HCT116 (cell line): Measurements from ENCODE around the gene RNASET2. TPM values are rescaled to one million over a fixed set of nuclear protein-coding genes. Genes with fewer than 3 reads are reported as not detected.

Experiments
- ATAC-seq: fragments of 200-7000 bp; cut with Tn5 transposase; 2 replicates; pipeline ENCODE4 v1.9.1; 2020; ENCODE audit warnings: mild to moderate bottlenecking, moderate library complexity
- BruUV-seq: library from RNA; stranded (reverse); fragments of 400-500 nt; replicated peaks from 2 replicates; lab custom pipeline; 2021; lab: Mats Ljungman, UMichigan
- CTCF ChIA-PET: fragments of 300-600 bp; sonication (Branson Sonifier 250); formaldehyde crosslinking; loops from one replicate; lab custom pipeline; 2021; ENCODE audit warnings: antibody characterized with exemption; lab: Charles Lee
- POLR2A ChIA-PET: fragments of 300-600, 350-600 bp; sonication (Branson Sonifier 250); formaldehyde crosslinking; loops from one replicate; lab custom pipeline; 2021; ENCODE audit warnings: antibody characterized with exemption; lab: Charles Lee
- RAD21 ChIA-PET, 2 experiments: fragments of 300-600 bp; sonication (Branson Sonifier 250); formaldehyde crosslinking; loops; one replicate each; lab custom pipeline; 2023; ENCODE audit warnings: low total read pairs in 2 of 2; ENCODE audit not compliant: uncharacterized antibody in 2 of 2, unreplicated experiment in 2 of 2, low non-redundant PET in 1 of 2; lab: Charles Lee
- DNase-seq: peaks from one replicate; pipeline ENCODE4 v3.0.0-alpha.2; 2010; ENCODE audit warnings: low read depth, low spot score
- H2AFZ ChIP-seq: fragments of 200-600 bp; shearing (Covaris generic), sonication (generic); 2 replicates; pipeline ENCODE4 v1.6.1; 2017; ENCODE audit warnings: low read depth, mixed run types, mixed read lengths, antibody characterized with exemption, low read length; ENCODE audit not compliant: poor library complexity, severe bottlenecking
- H3K27ac ChIP-seq: 2 replicates; pipeline ENCODE4 v1.5.1; 2012; ENCODE audit warnings: low read depth, low read length
- H3K27me3 ChIP-seq: fragments of 200-600 bp; sonication (generic); 2 replicates; pipeline ENCODE4 v1.6.1; 2016; ENCODE audit warnings: mixed run types, low read length, mixed read lengths; ENCODE audit not compliant: insufficient read depth
- H3K36me3 ChIP-seq, 2 experiments: fragments of 200-500 bp in 1 of 2; fragments of 200-600 bp in 1 of 2; sonication (Bioruptor generic) in 1 of 2; sonication (generic) in 1 of 2; 2 replicates each; pipeline versions ENCODE4 v1.5.1 to v1.6.1; 2014 to 2016; ENCODE audit warnings: low read length in 2 of 2, inconsistent platforms in 1 of 2, mixed read lengths in 1 of 2, mixed run types in 1 of 2; ENCODE audit not compliant: insufficient read depth in 2 of 2, control insufficient read depth in 1 of 2
- H3K4me1 ChIP-seq, 2 experiments: fragments of 200-600 bp in 1 of 2; sonication (generic) in 1 of 2; 2 replicates each; pipeline versions ENCODE4 v1.5.1 to v1.6.1; 2012 to 2017; ENCODE audit warnings: low read length in 2 of 2, inconsistent platforms in 1 of 2, mild to moderate bottlenecking in 1 of 2, mixed read lengths in 1 of 2, mixed run types in 1 of 2, moderate library complexity in 1 of 2; ENCODE audit not compliant: insufficient read depth in 2 of 2, control insufficient read depth in 1 of 2
- H3K4me2 ChIP-seq: fragments of 200-600 bp; sonication (generic); 2 replicates; pipeline ENCODE4 v1.6.1; 2017; ENCODE audit warnings: mixed run types, low read length, mixed read lengths
- H3K4me3 ChIP-seq, 2 experiments: fragments of 200-600 bp in 1 of 2; sonication (generic) in 1 of 2; replicated peaks in 1 of 2; 2 replicates each; pipeline ENCODE4 v1.5.1; 2011 to 2016; ENCODE audit warnings: low read length in 2 of 2, control low read depth in 1 of 2, low read depth in 1 of 2, mild to moderate bottlenecking in 1 of 2, mixed read lengths in 1 of 2, mixed run types in 1 of 2
- H3K79me2 ChIP-seq: fragments of 200-600 bp; sonication (generic); 2 replicates; pipeline ENCODE4 v1.6.1; 2017; ENCODE audit warnings: mild to moderate bottlenecking, mixed run types, low read length, moderate library complexity, mixed read lengths; ENCODE audit not compliant: insufficient read depth
- H3K9ac ChIP-seq: fragments of 200-600 bp; sonication (generic); 2 replicates; pipeline ENCODE4 v1.6.1; 2016; ENCODE audit warnings: low read length, mixed read lengths
- H3K9me2 ChIP-seq: fragments of 200-600 bp; sonication (generic), shearing (Covaris generic); 2 replicates; pipeline ENCODE4 v1.6.1; 2017; ENCODE audit warnings: mixed run types, mild to moderate bottlenecking, moderate library complexity; ENCODE audit not compliant: insufficient read depth
- H3K9me3 ChIP-seq, 2 experiments: fragments of 200-500 bp in 1 of 2; fragments of 200-600 bp in 1 of 2; sonication (Bioruptor generic) in 1 of 2; sonication (generic) in 1 of 2; 2 replicates each; pipeline ENCODE4 v1.6.1; 2014 to 2017; ENCODE audit warnings: low read length in 2 of 2, mixed read lengths in 2 of 2, inconsistent platforms in 1 of 2, low read depth in 1 of 2, mild to moderate bottlenecking in 1 of 2, mixed run types in 1 of 2, moderate library complexity in 1 of 2; ENCODE audit not compliant: control insufficient read depth in 1 of 2, insufficient read depth in 1 of 2
- H4K20me1 ChIP-seq: fragments of 200-600 bp; sonication (generic), shearing (Covaris generic); 2 replicates; pipeline ENCODE4 v1.6.1; 2017; ENCODE audit warnings: mixed run types, mild to moderate bottlenecking, moderate library complexity; ENCODE audit not compliant: insufficient read depth
- CEBPB ChIP-seq: IDR thresholded peaks from 2 replicates; pipeline ENCODE4 v1.6.1; 2012; ENCODE audit warnings: low read depth
- ELF1 ChIP-seq: IDR thresholded peaks from 2 replicates; pipeline ENCODE4 v1.6.1; 2012; ENCODE audit warnings: low read depth, borderline replicate concordance
- EZH2phosphoT487 ChIP-seq: fragments of 200-600 bp; IDR thresholded peaks from 2 replicates; pipeline ENCODE4 v1.6.1; 2018; ENCODE audit warnings: antibody characterized with exemption, borderline replicate concordance
- POLR2A ChIP-seq: IDR thresholded peaks from 2 replicates; pipeline ENCODE4 v1.7.0; 2011; ENCODE audit warnings: borderline replicate concordance; ENCODE audit not compliant: insufficient read depth, insufficient read length; ENCODE audit errors: extremely low read depth
- RAD21 ChIP-seq: IDR thresholded peaks from 2 replicates; pipeline ENCODE4 v1.6.1; 2012; ENCODE audit warnings: low read depth, mild to moderate bottlenecking
- SIN3A ChIP-seq: IDR thresholded peaks from 2 replicates; pipeline ENCODE4 v1.6.1; 2012; ENCODE audit warnings: low read depth
- SP1 ChIP-seq: IDR thresholded peaks from 2 replicates; pipeline ENCODE4 v1.6.1; 2012; ENCODE audit warnings: low read depth
- TCF7L2 ChIP-seq: IDR thresholded peaks from 2 replicates; pipeline ENCODE4 v1.7.0; 2011; ENCODE audit warnings: borderline replicate concordance, inconsistent platforms; ENCODE audit not compliant: insufficient read depth, insufficient read length; ENCODE audit errors: extremely low read depth
- YY1 ChIP-seq: IDR thresholded peaks from 2 replicates; pipeline ENCODE4 v1.6.1; 2011; ENCODE audit warnings: low read length, low read depth, moderate library complexity, mild to moderate bottlenecking; ENCODE audit not compliant: insufficient replicate concordance; ENCODE audit errors: extremely low read depth
- ZNF274 ChIP-seq: fragments of 200-500 bp; sonication (Bioruptor generic); IDR thresholded peaks from 2 replicates; pipeline ENCODE4 v1.6.1; 2014; ENCODE audit warnings: mild to moderate bottlenecking, low read depth, low read length, inconsistent platforms
- intact Hi-C: fragments of 100-400 bp; cut with micrococcal nuclease; formaldehyde crosslinking; loops from 2 replicates; pipeline ENCODE4 v1.10.0; 2022
- total RNA-seq: library from RNA; stranded (reverse); gene quantifications from one replicate; pipeline ENCODE4 v1.2.1, GENCODE V29; 2021; ENCODE audit not compliant: unreplicated experiment
- TF ChIP-seq, protein P1 (sequence below): IDR thresholded peaks from 2 replicates; pipeline ENCODE4 v1.6.1; 2012
- TF ChIP-seq, protein P2 (sequence below): IDR thresholded peaks from 2 replicates; pipeline ENCODE4 v1.6.1; 2011; ENCODE audit warnings: mild to moderate bottlenecking, low read length, moderate library complexity; ENCODE audit not compliant: insufficient replicate concordance; ENCODE audit errors: extremely low read depth
- TF ChIP-seq, protein P3 (sequence below), 3 experiments: fragments of 200-600 bp in 1 of 3; sonication (generic) in 1 of 3; IDR thresholded peaks in 2 of 3; conservative IDR thresholded peaks in 1 of 3; 2 replicates each; pipeline ENCODE4 v1.5.1; 2012 to 2017; ENCODE audit warnings: low read depth in 2 of 3, low read length in 2 of 3, antibody characterized with exemption in 1 of 3, borderline replicate concordance in 1 of 3, control low read depth in 1 of 3, mild to moderate bottlenecking in 1 of 3, mixed read lengths in 1 of 3, mixed run types in 1 of 3, moderate library complexity in 1 of 3; ENCODE audit not compliant: insufficient read depth in 1 of 3

RNASET2 gene
- total RNA-seq, 1 experiment from 2014 or later: 32.8 TPM

DNA sequence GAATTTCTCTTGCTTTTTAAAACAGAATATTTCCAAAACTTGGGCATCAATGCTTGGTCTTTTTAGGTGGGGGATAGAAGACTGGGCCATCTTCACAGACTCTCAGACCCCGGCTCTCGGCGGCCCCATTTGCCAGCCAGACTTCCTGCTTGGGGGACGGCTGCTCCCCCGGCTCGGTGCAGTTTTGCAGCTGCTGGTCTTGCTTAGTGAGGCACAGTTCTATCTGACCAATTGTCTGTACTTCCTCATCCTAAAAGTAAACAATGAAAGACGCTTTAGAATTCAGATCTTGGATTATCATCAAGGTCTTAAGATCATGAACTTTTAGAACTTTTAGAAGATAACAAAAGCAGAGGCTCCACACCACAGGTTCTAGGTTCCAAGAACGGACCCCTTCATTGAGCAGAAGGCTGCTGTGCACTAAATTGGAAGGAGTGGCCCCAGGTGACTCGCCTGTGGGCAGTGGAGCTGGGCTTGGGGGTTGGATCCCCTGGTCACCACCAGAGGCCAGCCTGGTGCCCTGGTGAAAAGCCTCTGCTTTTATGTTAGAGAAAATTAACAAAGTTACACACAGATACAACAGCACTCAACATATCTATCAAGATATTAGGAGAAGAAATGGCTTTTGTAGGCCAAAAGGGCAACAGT, 26.7 kb downstream of the RNASET2 start:
- Histone ChIP-seq H2AFZ (no peak overlapping the region), H3K27me3 (no peaks in the 10 kb centered on the region), H3K9ac (no peak overlapping the region), H3K36me3 (no peaks in the 10 kb centered on the region), H3K27ac (no peak overlapping the region), H3K4me1 (no peaks in the 10 kb centered on the region)
- intact Hi-C loops: no loop called here
- ChIA-PET RAD21 (no interaction called here), POLR2A (no interaction called here), CTCF (no interaction called here)
- ATAC-seq: no peak
- no peak for DNase-seq
- TF ChIP-seq POLR2A (no peak), SP1 (no peak), TCF7L2 (no peak)
- TF ChIP-seq, protein P1, sequence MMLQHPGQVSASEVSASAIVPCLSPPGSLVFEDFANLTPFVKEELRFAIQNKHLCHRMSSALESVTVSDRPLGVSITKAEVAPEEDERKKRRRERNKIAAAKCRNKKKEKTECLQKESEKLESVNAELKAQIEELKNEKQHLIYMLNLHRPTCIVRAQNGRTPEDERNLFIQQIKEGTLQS: no peak
- TF ChIP-seq, all 23 proteins: peak for 0
- Histone ChIP-seq H3K79me2 (no peaks in the 10 kb centered on the region), H3K9me3 (no peaks in the 10 kb centered on the region), H3K4me2 (no peak overlapping the region), H3K4me3 (no peak overlapping the region), H3K9me2 (no peaks in the 10 kb centered on the region), H4K20me1 (no peaks in the 10 kb centered on the region)
- no TSS peak for BruUV-seq

DNA sequence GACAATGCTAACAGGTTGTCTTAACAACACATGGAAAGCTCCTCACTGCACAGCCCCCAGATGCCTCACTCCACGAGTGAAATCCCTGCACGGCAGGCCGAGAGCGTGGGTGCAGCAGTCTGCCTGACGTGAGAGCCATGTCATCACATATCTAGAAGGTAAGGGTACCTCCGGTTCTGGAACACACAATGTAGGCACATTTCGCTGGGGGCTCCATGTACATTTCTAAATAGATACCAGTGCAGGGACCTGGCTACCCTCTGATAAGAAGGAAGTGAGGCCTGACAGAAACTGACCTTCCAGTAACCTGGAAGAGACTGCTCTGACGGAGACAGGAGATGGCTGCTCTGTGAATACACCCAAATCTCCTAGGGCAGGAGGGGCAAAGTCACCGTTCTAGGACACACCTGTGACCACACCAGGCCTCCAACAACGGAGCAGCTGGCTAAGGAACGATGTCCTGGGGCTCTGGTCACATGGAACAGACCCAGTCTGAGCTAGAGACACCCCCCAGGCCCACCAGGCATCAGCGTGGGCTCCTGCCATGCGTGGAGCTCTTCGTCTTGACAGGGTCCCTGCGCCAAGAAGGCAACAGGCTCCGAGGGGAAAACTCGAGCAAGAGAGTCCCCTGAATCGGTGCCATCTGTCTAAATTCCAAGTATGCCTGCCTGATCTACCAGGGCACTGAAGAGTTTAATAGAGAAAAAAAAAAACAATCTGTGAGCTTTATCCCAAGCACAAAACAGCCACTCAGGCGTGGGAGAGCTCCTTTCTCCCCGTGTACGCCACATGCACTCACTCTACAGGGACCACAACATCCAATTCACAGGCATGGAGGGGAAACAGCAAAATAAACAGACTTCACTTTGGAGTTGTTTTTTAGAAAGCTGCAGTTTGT, 27.5 kb downstream of the RNASET2 start:
- Histone ChIP-seq H3K36me3 (no peaks in the 10 kb centered on the region), H3K9me3 (no peaks in the 10 kb centered on the region), H3K9ac (no peak overlapping the region), H3K9me2 (no peaks in the 10 kb centered on the region), H3K4me3 (no peak overlapping the region), H3K27me3 (no peaks in the 10 kb centered on the region), H3K4me2 (no peak overlapping the region), H4K20me1 (no peaks in the 10 kb centered on the region), H3K79me2 (no peaks in the 10 kb centered on the region), H2AFZ (no peak overlapping the region), H3K4me1 (no peaks in the 10 kb centered on the region), H3K27ac (no peak overlapping the region)
- intact Hi-C loops: no loop called here
- no peak for DNase-seq
- ChIA-PET POLR2A (no interaction called here), CTCF (no interaction called here), RAD21 (no interaction called here)
- BruUV-seq: no TSS peak
- ATAC-seq: no peak
- no peak for TF ChIP-seq YY1
- TF ChIP-seq RAD21: no peak
- no peak for TF ChIP-seq ZNF274
- TF ChIP-seq POLR2A: no peak
- no peak for TF ChIP-seq ELF1
- TF ChIP-seq, protein P1: no peak
- TF ChIP-seq EZH2phosphoT487: no peak
- TF ChIP-seq, protein P2, sequence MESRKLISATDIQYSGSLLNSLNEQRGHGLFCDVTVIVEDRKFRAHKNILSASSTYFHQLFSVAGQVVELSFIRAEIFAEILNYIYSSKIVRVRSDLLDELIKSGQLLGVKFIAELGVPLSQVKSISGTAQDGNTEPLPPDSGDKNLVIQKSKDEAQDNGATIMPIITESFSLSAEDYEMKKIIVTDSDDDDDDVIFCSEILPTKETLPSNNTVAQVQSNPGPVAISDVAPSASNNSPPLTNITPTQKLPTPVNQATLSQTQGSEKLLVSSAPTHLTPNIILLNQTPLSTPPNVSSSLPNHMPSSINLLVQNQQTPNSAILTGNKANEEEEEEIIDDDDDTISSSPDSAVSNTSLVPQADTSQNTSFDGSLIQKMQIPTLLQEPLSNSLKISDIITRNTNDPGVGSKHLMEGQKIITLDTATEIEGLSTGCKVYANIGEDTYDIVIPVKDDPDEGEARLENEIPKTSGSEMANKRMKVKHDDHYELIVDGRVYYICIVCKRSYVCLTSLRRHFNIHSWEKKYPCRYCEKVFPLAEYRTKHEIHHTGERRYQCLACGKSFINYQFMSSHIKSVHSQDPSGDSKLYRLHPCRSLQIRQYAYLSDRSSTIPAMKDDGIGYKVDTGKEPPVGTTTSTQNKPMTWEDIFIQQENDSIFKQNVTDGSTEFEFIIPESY: no peak
- TF ChIP-seq, protein P3, sequence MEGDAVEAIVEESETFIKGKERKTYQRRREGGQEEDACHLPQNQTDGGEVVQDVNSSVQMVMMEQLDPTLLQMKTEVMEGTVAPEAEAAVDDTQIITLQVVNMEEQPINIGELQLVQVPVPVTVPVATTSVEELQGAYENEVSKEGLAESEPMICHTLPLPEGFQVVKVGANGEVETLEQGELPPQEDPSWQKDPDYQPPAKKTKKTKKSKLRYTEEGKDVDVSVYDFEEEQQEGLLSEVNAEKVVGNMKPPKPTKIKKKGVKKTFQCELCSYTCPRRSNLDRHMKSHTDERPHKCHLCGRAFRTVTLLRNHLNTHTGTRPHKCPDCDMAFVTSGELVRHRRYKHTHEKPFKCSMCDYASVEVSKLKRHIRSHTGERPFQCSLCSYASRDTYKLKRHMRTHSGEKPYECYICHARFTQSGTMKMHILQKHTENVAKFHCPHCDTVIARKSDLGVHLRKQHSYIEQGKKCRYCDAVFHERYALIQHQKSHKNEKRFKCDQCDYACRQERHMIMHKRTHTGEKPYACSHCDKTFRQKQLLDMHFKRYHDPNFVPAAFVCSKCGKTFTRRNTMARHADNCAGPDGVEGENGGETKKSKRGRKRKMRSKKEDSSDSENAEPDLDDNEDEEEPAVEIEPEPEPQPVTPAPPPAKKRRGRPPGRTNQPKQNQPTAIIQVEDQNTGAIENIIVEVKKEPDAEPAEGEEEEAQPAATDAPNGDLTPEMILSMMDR (IDR thresholded peaks at IDR 0.05 in 2 of 3, conservative IDR thresholded peaks at IDR 0.05 in 1 of 3; ENCODE audit: borderline replicate concordance in 1 of 3, insufficient read depth in 1 of 3, low read depth in 2 of 3, low read length in 2 of 3): no peak
- no peak for TF ChIP-seq SIN3A
- TF ChIP-seq CEBPB: no peak
